SU-DHL-6 (cell line): ENCODE results near the gene ARHGAP6.

ENCODE experiments used
- H2AFZ ChIP-seq: fragments of 200-600 bp; sonication (generic); 2 replicates; pipeline ENCODE4 v1.6.1; 2014; ENCODE audit warnings: low read depth, mild to moderate bottlenecking, moderate library complexity, mixed read lengths, antibody characterized with exemption, low read length; ENCODE audit not compliant: severe bottlenecking
- H3F3A ChIP-seq: fragments of 200-600 bp; shearing (Covaris generic); 2 replicates; pipeline ENCODE4 v1.6.0; 2016; ENCODE audit warnings: antibody characterized with exemption, mild to moderate bottlenecking; ENCODE audit not compliant: insufficient read depth
- H3K27ac ChIP-seq: fragments of 200-600 bp; sonication (generic); 2 replicates; pipeline ENCODE4 v1.5.1; 2016; ENCODE audit warnings: low read depth, mild to moderate bottlenecking, low read length, moderate library complexity, mixed read lengths
- H3K27me3 ChIP-seq: fragments of 200-600 bp; sonication (generic), shearing (Covaris generic); 2 replicates; pipeline ENCODE4 v1.6.0; 2014; ENCODE audit warnings: mild to moderate bottlenecking, low read length
- H3K36me3 ChIP-seq: fragments of 200-600 bp; sonication (generic); 2 replicates; pipeline ENCODE4 v1.6.1; 2014; ENCODE audit warnings: mild to moderate bottlenecking, low read length, mixed read lengths
- H3K4me2 ChIP-seq: fragments of 300-600, 200-600 bp; shearing (Covaris generic), sonication (generic); 2 replicates; pipeline ENCODE4 v1.6.0; 2014; ENCODE audit warnings: low read length, low read depth, mild to moderate bottlenecking; ENCODE audit not compliant: poor library complexity, severe bottlenecking
- H3K4me3 ChIP-seq: fragments of 200-600 bp; sonication (generic); 2 replicates; pipeline ENCODE4 v1.5.1; 2014; ENCODE audit warnings: antibody characterized with exemption, low read length, mild to moderate bottlenecking, mixed read lengths; ENCODE audit not compliant: insufficient read depth, poor library complexity, severe bottlenecking
- H3K79me2 ChIP-seq: fragments of 200-600 bp; sonication (generic); 2 replicates; pipeline ENCODE4 v1.6.1; 2014; ENCODE audit warnings: mild to moderate bottlenecking, low read length, moderate library complexity; ENCODE audit not compliant: insufficient read depth
- H3K9ac ChIP-seq: fragments of 200-600 bp; sonication (generic); 2 replicates; pipeline ENCODE4 v1.7.0; 2014; ENCODE audit warnings: mild to moderate bottlenecking, low read length
- H3K9me2 ChIP-seq: fragments of 200-600 bp; sonication (generic); replicated peaks from 2 replicates; pipeline ENCODE4 v1.6.1; 2014; ENCODE audit warnings: low read length; ENCODE audit not compliant: insufficient read depth
- H3K9me3 ChIP-seq: fragments of 200-600 bp; sonication (generic); 2 replicates; pipeline ENCODE4 v1.6.1; 2014; ENCODE audit warnings: low read length, mixed read lengths; ENCODE audit not compliant: insufficient read depth
- H4K20me1 ChIP-seq: fragments of 200-600 bp; sonication (generic); 2 replicates; pipeline ENCODE4 v1.6.1; 2014; ENCODE audit warnings: low read depth, mild to moderate bottlenecking, antibody characterized with exemption, low read length, moderate library complexity, mixed read lengths
- CTCF ChIP-seq: fragments of 200-600 bp; sonication (generic); IDR thresholded peaks from one replicate; pipeline ENCODE4 v1.5.1; 2017; ENCODE audit warnings: antibody characterized with exemption, mild to moderate bottlenecking, low read length, moderate library complexity; ENCODE audit not compliant: insufficient read depth, poor library complexity, severe bottlenecking
- EZH2phosphoT487 ChIP-seq: fragments of 200-600 bp; sonication (generic), shearing (Covaris generic); conservative IDR thresholded peaks from 2 replicates; pipeline ENCODE4 v1.6.1; 2018; ENCODE audit warnings: mild to moderate bottlenecking, antibody characterized with exemption, low read length, moderate library complexity, mixed read lengths

Gene ARHGAP6

DNA sequence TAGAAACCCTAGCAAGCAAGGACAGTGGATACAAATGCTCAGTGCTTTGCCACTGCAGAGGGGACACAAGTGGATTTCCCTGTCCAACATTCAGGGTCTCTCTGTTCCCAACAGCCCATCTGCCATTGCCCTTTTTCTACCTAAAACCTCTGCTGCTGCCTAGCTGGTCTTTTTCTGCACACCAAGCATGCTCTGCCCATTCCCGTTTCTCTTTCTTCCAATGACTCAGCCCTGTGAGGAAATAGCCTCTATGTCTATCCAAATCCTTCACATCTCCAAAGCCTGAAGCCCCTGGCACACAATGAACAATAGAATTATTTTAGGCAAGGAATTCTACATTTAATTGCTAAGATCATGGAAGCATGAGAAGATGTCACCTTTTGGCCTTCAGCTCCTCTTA is 378.2 kb downstream of the ARHGAP6 start:
- Histone ChIP-seq H3K4me3 (no peak overlapping the region), H3K79me2 (no peaks in the 10 kb centered on the region), H3K9me2 (no peaks in the 10 kb centered on the region), H3K36me3 (no peaks in the 10 kb centered on the region), H3F3A (no peaks in the 10 kb centered on the region), H4K20me1 (no peaks in the 10 kb centered on the region), H3K27me3 (no peaks in the 10 kb centered on the region), H3K9ac (no peak overlapping the region), H3K9me3 (no peaks in the 10 kb centered on the region), H2AFZ (no peak overlapping the region), H3K4me2 (no peak overlapping the region), H3K27ac (no peak overlapping the region)
- TF ChIP-seq CTCF = no peak
- TF ChIP-seq EZH2phosphoT487 = no peak

DNA sequence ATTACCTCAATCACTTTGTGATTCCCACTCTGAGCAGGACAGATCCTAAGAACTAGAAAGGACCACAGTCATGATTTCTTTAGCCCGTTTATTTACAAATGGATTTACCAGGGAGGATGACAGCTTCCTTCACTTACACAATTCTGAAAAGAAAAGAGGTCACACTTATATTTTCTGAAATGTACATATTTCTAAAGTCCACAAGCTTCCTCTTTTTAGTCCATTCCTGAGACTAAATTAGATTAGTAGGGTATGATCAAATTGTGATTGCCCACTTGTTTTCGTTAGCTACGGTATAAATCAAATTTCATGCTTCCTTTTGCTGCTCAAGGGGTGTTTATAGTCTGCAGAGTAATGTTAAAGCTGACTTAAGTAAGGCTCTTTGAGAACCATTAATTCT is 380.1 kb downstream of the ARHGAP6 start:
- H3K27me3 ChIP-seq = no peaks in the 10 kb centered on the region
- no peak overlapping the region for H2AFZ ChIP-seq
- TF ChIP-seq CTCF (no peak), EZH2phosphoT487 (no peak)
- no peaks in the 10 kb centered on the region for H3K79me2 ChIP-seq
- H3K36me3 ChIP-seq = no peaks in the 10 kb centered on the region
- H3K9me3 ChIP-seq = no peaks in the 10 kb centered on the region
- no peak overlapping the region for H3K27ac ChIP-seq
- no peak overlapping the region for H3K4me2 ChIP-seq
- H3K4me3 ChIP-seq = no peak overlapping the region
- H3K9me2 ChIP-seq = no peaks in the 10 kb centered on the region
- no peak overlapping the region for H3K9ac ChIP-seq
- H4K20me1 ChIP-seq = no peaks in the 10 kb centered on the region
- H3F3A ChIP-seq = no peaks in the 10 kb centered on the region

DNA sequence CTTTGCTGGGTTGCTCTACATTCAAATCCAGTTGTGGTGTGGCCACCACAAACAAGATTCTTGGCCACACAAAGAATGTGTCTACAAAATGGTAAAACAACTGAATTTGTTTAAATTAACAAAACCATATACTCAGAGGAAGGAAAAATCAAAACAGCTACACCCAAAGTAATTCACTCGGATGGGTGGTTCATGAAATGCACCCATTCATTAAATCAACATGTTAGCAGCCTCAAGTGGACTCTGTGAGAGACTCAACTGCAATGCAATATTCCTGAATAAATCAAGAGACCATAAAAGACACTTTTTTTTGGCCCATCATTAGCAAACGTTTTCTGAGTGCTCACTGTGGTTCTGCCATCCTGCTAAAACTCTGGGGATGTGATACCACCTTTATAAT is 383.7 kb downstream of the ARHGAP6 start:
- Histone ChIP-seq H2AFZ (no peak overlapping the region), H3K27me3 (no peaks in the 10 kb centered on the region), H3K36me3 (no peaks in the 10 kb centered on the region), H3K9me2 (no peaks in the 10 kb centered on the region), H4K20me1 (no peaks in the 10 kb centered on the region), H3K9ac (no peak overlapping the region), H3K27ac (no peak overlapping the region), H3K79me2 (no peaks in the 10 kb centered on the region), H3F3A (no peaks in the 10 kb centered on the region), H3K9me3 (no peaks in the 10 kb centered on the region), H3K4me2 (no peak overlapping the region), H3K4me3 (no peak overlapping the region)
- TF ChIP-seq CTCF = no peak

DNA sequence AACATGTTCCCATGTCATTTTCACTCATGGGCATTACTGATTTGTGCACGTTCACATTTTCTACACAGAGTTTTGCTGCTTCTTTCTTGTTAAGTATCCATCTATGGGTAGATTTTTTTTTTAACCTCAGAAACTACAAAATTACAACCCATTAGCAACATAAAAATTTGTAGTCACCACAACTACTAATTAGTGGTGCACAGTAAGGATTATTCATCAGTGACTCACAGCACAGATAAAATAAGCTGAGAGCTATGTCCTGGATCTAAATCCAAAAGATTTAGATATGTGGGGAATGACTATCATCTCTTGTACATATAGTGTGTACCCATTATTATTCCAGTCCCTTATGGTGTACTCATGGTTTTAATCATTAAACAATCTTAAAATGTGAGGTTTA is 392.2 kb downstream of the ARHGAP6 start:
- Histone ChIP-seq H3K79me2 (no peaks in the 10 kb centered on the region), H3K36me3 (no peaks in the 10 kb centered on the region), H3K4me2 (no peak overlapping the region), H3K27ac (no peak overlapping the region), H4K20me1 (no peaks in the 10 kb centered on the region), H3K4me3 (no peak overlapping the region), H3K9me3 (no peaks in the 10 kb centered on the region), H3K9ac (no peak overlapping the region), H3K9me2 (no peaks in the 10 kb centered on the region), H3F3A (no peaks in the 10 kb centered on the region), H3K27me3 (no peaks in the 10 kb centered on the region), H2AFZ (no peak overlapping the region)
- TF ChIP-seq EZH2phosphoT487 = no peak
- TF ChIP-seq CTCF = no peak
